ENCODE data around the gene ATPAF1. TPM values are rescaled to one million over a fixed set of nuclear protein-coding genes. Genes with fewer than 3 reads are reported as not detected.
A peak's percentile ranks its signal among the peaks of the same experiment; 100 is the strongest.

Gene ATPAF1
- total RNA-seq, 1 donor from 2014 or later: 32.2 TPM

- DNase-seq (no peak), ATAC-seq (no peak)
- H3K27me3 ChIP-seq: no peaks in the 10 kb centered on the region
- intact Hi-C loops (cut with DNase I): no loop called here
- no peaks in the 10 kb centered on the region for H3K36me3 ChIP-seq
- TF ChIP-seq CTCF (IDR thresholded peaks at IDR 0.05): no peak
- H3K27ac ChIP-seq: no peak overlapping the region
- H3K9me3 ChIP-seq: no peaks in the 10 kb centered on the region
- H3K4me1 ChIP-seq: peaks cover 5% of the 10 kb centered on the region
- H3K4me3 ChIP-seq: no peak overlapping the region
These were observed 46.2 kb downstream of the ATPAF1 start for GRCh38 chr1:46621930-46622329.

DNA sequence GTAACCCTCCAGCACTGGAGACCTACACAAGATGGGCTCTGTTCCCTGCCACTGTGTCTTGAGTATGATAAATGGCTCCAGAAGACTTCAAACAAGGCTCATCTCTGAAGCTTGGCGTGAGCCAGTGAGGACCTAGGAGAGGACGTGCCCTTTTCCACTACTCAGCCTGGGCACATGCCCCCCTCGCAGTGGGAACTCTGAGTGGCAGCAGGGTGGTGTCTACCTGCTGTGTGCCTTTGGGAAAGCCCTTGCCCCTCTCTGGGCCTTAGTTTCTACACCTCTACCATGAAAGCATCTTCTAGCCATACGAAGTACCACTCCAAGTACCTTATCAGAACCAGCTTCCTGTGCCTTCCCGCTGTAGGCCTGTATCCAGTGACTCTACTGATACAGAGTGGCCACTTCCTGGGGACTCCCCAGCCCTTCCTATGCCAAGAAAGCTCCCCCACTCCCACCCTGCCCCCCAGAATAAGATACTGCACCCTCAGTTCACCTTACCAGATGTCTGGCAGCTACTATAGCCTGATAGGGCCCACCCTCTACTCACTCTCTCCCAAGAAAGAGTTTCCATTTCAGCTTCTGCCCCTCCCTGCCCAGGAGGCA lies 48.4 kb downstream of the ATPAF1 start:
- peaks cover 16% of the 10 kb centered on the region for H3K4me1 ChIP-seq
- H3K9me3 ChIP-seq: no peaks in the 10 kb centered on the region
- no peaks in the 10 kb centered on the region for H3K27me3 ChIP-seq
- no peak overlapping the region for H3K4me3 ChIP-seq
- H3K27ac ChIP-seq: no peak overlapping the region
- H3K36me3 ChIP-seq: no peaks in the 10 kb centered on the region
- DNase-seq (no peak), ATAC-seq (no peak)
- no peak for TF ChIP-seq CTCF (IDR thresholded peaks at IDR 0.05)
- intact Hi-C loops (cut with DNase I): no loop called here

GRCh38 chr1:46618754-46619415 lies 49.3 kb downstream of the ATPAF1 start:
- DNase-seq (no peak), ATAC-seq (no peak)
- H3K4me1 ChIP-seq: peaks cover 25% of the 10 kb centered on the region
- H3K27me3 ChIP-seq: no peaks in the 10 kb centered on the region
- no peak overlapping the region for H3K4me3 ChIP-seq
- intact Hi-C loops (cut with DNase I): no loop called here
- H3K36me3 ChIP-seq: no peaks in the 10 kb centered on the region
- no peak overlapping the region for H3K27ac ChIP-seq
- H3K9me3 ChIP-seq: no peaks in the 10 kb centered on the region
- no peak for TF ChIP-seq CTCF (IDR thresholded peaks at IDR 0.05)

- DNase-seq (no peak), ATAC-seq (no peak)
- no peak for TF ChIP-seq CTCF (IDR thresholded peaks at IDR 0.05)
- Histone ChIP-seq H3K36me3 (no peaks in the 10 kb centered on the region), H3K4me3 (no peak overlapping the region), H3K27me3 (no peaks in the 10 kb centered on the region), H3K27ac (no peak overlapping the region), H3K4me1 (peaks cover 35% of the 10 kb centered on the region), H3K9me3 (no peaks in the 10 kb centered on the region)
- intact Hi-C loops (cut with DNase I): no loop called here
These were observed 50.3 kb downstream of the ATPAF1 start for GRCh38 chr1:46617833-46618232.

DNA sequence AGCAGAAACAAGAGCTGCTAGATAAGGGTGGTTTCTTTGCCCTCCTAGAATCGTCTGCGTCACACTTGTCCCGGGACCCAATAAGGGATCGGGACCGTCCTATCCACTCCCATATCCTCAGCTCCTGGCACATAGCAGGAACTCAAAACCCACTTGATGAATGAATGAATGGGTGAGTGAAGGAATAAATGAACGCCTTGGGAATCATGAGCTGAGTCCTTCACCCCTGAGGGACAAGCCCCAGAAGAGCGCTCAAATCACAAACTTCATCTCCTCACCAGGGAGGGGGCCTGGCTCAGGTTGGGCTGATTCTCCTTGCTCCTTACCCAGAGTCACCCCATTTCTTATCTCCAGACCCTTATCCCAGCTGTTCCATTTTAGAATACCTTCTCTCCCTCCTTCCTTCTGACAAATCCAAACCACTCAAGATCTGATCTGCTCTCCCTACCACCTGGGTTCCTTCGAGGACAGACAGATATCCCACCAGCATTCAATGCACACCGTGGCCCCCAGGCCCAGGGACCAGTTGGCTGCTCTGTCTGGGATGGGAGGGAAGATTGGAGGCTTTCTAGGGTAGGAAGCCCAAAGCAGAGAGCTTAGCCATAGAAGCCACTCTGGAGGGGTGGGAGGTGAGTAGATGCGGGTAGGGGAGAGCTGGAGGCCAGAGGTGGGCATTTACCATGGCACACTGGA lies 50.9 kb downstream of the ATPAF1 start:
- peak; percentile 25 for ATAC-seq
- intact Hi-C loops (cut with DNase I): no loop called here
- Histone ChIP-seq H3K9me3 (no peaks in the 10 kb centered on the region), H3K36me3 (no peaks in the 10 kb centered on the region), H3K27ac (peak overlapping the region; percentile 88), H3K4me3 (peak overlapping the region; percentile 74), H3K27me3 (no peaks in the 10 kb centered on the region), H3K4me1 (peaks cover 41% of the 10 kb centered on the region)
- DNase-seq: no peak
- TF ChIP-seq CTCF (IDR thresholded peaks at IDR 0.05): no peak
